H54 (cell line): Measurements from ENCODE around the gene EIF5AL1.

ENCODE experiments used
- DNase-seq: peaks from one replicate; pipeline ENCODE4 v3.0.0; 2011; ENCODE audit warnings: low spot score, mixed read lengths; ENCODE audit not compliant: insufficient read length
- FAIRE-seq: peaks from 3 replicates; lab custom pipeline; 2011; peaks lifted over from hg19 to GRCh38; lab: Jason Lieb, UNC
- POLR2A ChIP-seq: IDR thresholded peaks from 2 replicates; pipeline ENCODE4 v1.6.1; 2011; ENCODE audit warnings: low read depth, mild to moderate bottlenecking, low read length

The EIF5AL1 gene

DNA sequence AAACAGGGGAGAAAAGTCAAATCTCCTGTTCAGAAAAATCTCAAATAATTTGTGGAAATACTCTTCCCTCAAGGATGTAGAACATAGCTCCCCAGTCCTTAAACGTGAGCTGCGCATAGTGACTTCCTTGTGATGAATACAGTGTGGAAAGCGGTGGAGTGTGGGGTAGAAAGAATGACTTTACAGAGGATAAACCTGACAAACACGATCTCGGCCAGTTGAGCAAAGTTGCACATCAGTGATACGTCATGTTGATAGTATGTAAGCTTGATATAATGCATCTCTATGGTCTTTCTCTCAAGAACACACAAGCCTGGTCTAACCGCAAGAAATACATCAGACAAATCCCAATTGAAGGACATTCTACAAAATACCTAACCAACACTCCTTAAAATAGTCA, 34.9 kb upstream of the EIF5AL1 start:
- TF ChIP-seq POLR2A: no peak
- FAIRE-seq: no peak
- DNase-seq: no peak

- FAIRE-seq: no peak
- DNase-seq: no peak
- no peak for TF ChIP-seq POLR2A
These were observed 32.9 kb upstream of the EIF5AL1 start for GRCh38 chr10:79479283-79479909.

GRCh38 chr10:79482304-79482703, 30.0 kb upstream of the EIF5AL1 start:
- DNase-seq: no peak
- TF ChIP-seq POLR2A: no peak
- FAIRE-seq: peak; percentile 75

DNA sequence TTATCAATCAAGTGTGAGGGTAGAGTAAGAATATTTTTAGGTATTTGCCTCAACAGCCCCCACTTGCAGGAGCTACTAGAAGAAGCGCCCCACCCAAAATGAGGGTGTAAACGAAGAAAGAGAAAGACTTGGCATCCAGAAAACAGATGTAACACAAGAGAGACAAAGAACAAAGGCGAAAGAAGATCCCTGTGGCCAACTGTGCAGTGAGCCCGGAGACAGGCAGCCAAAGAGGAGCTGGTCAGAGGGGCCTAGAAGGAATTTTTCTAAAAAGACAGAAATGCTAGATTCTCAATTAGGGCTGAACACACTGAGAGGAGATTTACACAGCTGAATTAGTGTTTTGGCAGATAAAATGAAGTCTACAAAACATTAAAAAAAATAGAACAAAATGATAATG, 29.6 kb upstream of the EIF5AL1 start:
- no peak for FAIRE-seq
- no peak for DNase-seq
- TF ChIP-seq POLR2A: no peak

DNA sequence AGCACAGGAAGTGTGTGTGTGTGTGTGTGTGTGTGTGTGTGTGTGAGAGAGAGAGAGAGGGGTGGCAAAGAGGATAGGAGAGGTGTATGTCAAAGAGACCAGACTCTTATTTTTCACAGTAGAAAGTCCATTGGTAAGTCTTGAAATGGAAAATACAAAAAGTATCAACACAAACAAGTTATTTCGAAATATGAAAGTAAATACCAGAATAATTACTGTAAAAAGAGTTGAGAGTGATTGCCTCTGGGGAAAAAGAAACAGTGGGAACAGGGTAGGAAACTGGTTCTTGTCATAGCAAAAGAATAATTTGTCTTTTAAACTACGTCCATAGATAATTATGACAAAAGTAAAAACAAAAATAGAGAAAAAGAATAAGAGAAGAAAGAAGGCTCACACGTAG, 29.0 kb upstream of the EIF5AL1 start:
- DNase-seq: no peak
- no peak for FAIRE-seq
- TF ChIP-seq POLR2A: no peak

DNA sequence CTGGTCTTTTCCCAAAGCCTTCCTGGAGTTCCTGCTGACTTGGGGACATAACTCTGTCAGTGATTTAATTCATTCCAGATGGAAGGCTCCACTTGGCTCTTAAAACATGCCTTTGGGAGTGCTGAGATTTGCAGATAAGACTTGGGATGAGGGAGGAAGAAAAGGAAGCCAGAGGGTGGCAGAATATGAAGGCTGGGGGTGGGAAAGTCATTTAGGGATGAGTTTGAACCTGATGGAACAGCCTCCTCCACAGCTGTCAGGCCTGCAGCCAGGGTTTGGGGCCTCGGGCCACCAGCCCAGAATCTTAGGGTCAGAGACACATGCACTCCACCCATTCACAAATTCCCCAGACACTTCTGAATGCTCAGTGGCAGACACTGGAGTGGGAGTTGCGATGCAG, 28.4 kb upstream of the EIF5AL1 start:
- no peak for FAIRE-seq
- no peak for TF ChIP-seq POLR2A

DNA sequence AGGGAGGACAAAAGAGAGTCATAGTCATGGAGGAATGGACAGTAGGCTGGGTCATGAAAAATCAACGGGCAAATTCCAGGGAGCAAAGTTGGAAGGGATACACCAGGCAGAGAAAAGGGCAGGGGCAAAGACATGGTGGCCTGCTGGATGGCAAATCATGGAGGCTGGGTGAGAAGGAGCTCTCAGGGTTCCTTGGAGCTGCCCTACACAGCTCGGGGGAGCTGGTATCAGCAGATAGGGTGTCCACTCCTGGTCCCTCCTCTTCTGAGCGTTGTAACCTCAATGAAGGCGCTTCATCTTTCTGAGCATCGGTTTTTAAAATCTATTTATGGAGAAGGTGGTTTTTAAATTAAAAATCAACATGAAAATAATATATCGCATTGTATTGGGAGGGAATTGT, 27.9 kb upstream of the EIF5AL1 start:
- no peak for TF ChIP-seq POLR2A
- FAIRE-seq (no peak), DNase-seq (no peak)

More for the DNA sequence above, 28.4 kb upstream of the EIF5AL1 start:
- DNase-seq: no peak

DNA sequence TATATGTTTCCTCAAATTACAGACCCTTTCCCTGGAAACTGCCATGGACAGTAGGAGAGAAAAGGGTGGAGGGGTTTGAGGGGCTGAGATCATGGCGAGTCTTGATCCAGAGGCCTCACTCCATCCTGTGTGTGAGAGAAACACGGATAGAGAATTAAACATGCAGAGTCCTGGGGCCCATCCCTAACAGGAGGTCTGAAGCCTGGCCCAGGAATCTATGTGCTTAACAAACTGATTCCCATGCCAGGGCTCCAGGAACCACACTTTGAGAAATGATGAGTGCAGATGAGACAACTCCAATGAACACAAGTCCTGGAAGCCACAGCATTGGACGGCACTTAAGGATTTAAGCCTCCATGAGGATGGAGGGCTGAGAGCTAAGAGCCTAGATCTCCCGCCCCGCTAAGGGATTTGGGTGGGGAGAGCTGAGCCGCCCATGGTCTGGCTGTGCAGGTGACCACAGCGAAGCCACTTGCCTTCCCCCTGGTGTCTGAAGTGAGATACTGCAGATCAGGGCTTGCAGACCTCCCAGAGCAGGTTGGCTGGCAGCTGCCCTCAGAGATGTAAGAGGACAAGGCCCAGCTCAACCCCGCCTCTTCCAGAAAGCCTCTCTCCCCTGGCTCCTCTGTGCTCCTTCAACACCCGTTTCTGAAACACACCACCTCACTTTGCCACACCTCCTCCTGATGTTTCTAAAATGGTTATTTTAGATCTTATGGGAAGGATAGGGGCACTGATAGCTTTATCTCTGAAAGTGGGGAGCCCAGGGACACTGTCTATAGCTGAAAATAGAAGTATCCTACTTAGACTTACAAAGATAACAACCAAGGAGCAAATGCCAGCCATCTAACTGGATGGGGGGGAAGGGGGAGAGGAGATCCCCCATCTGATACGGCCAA, 24.8 kb upstream of the EIF5AL1 start:
- peak; percentile 27 for FAIRE-seq
- TF ChIP-seq POLR2A: no peak
- DNase-seq: peak; percentile 82

- DNase-seq: peak; percentile 93
- FAIRE-seq: peak; percentile 88
- TF ChIP-seq POLR2A: no peak
These were observed 24.0 kb upstream of the EIF5AL1 start for GRCh38 chr10:79488336-79488735.

DNA sequence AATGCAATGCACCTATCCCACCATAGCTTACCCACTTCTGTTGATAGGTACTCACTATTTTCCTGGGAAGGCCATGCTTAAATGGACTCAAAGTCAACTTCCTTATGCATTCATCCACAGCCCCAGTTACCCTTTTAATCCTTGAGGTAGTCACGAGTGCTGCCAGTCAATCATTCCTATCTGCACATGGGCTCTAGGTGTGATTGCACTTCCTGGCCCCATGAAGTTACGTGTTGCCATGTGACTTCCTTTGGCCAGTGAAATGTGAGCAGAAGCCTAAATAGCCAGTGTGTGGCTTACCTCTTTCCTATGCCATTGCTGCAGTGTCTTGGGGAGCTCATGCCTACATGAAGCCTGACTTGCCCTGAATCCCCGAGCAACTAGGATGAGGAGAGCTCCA, 23.5 kb upstream of the EIF5AL1 start:
- TF ChIP-seq POLR2A: no peak
- no peak for DNase-seq
- FAIRE-seq: no peak

- FAIRE-seq: no peak
- DNase-seq: no peak
- TF ChIP-seq POLR2A: no peak
These were observed 21.8 kb upstream of the EIF5AL1 start for GRCh38 chr10:79490400-79491142.

DNA sequence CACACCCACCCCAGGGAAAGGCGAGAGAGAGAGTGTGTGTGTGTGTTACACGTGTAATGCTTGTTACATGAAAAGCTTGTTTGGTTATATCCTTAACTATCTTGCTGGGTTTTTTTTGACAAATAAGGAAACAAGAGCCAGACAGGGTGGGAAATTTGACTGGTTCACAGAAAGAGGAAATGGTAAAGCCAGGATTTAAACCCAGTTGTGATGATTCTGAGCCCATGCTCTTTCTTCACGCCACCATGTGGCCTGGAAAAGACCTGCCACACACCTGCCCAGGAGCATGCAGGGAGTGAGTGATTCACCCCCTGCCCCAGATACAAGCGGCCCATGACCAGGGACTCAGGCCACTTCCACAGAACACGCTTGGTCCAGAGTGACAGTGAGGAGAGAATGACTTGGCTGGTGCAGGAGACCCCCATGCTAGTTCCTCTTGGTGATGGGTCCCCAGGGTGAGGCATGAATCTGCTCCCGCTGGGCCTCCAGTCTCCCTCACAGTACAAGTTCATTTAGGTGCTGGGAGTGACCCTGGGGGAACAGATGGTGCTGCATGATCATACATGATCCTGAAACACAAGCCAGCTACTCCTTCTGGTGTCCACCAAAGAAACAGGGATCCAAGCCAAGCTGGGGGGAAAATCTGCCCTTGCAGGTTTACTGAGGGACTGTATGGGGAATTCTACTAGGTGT, 21.0 kb upstream of the EIF5AL1 start:
- no peak for FAIRE-seq

GRCh38 chr10:79492256-79492655, 20.1 kb upstream of the EIF5AL1 start:
- DNase-seq (no peak), FAIRE-seq (no peak)
- no peak for TF ChIP-seq POLR2A

More for the DNA sequence above, 21.0 kb upstream of the EIF5AL1 start:
- no peak for TF ChIP-seq POLR2A
- DNase-seq: no peak

DNA sequence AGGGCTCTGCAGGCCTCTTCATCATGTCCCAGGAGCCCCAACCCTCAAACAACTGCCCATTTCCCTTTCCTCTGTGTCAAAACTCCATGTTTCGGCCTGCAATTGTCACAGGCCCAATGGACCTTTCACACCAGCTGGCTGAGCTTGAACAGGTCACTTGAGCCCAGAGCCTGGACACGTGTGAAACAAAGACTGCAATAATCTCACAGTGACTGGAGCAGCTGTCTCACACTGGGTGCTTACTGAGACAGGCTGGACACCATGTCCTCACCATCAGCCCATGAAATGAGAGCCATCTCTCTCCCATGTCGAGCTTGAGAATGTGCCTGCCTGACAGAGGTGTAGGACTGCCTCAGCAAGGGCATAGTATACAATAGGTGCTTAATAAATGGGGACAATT, 19.5 kb upstream of the EIF5AL1 start:
- TF ChIP-seq POLR2A: no peak
- FAIRE-seq (no peak), DNase-seq (no peak)
